DMS153 treated with DMSO at 0.1 percent for 48 hours (cell line): ENCODE measurements around the gene LILRA5.
"Not testable (repeated sequence)": the region's sequence is repeated elsewhere in the genome, so short reads cannot be mapped to it uniquely, and the experiment has no call there.

Source experiments
- DNase-seq: peaks from one replicate; lab custom pipeline; 2025; ENCODE audit not compliant: unreplicated experiment; lab: John Stamatoyannopoulos, UW

Gene LILRA5

GRCh38 chr19:54277111-54277615 is 35.8 kb downstream of the LILRA5 start:
- not testable (repeated sequence) for DNase-seq

- DNase-seq, result no peak
Observed at GRCh38 chr19:54275951-54276350, 37.0 kb downstream of the LILRA5 start.

GRCh38 chr19:54274516-54274915 is 38.5 kb downstream of the LILRA5 start:
- not testable (repeated sequence) for DNase-seq

- DNase-seq, result no peak
Observed at GRCh38 chr19:54273821-54274220, 39.1 kb downstream of the LILRA5 start.

GRCh38 chr19:54272181-54272580 is 40.8 kb downstream of the LILRA5 start:
- not testable (repeated sequence) for DNase-seq

- DNase-seq, result not testable (repeated sequence)
Observed at GRCh38 chr19:54271587-54271986, 41.4 kb downstream of the LILRA5 start.

GRCh38 chr19:54271106-54271505 is 41.9 kb downstream of the LILRA5 start:
- DNase-seq, result no peak

GRCh38 chr19:54268936-54269335 is 44.0 kb downstream of the LILRA5 start:
- DNase-seq, result no peak

- peak; percentile 23 for DNase-seq
Observed at GRCh38 chr19:54266133-54266532, 46.8 kb downstream of the LILRA5 start.

- no peak for DNase-seq
Observed at GRCh38 chr19:54262470-54262869, 50.5 kb downstream of the LILRA5 start.

GRCh38 chr19:54262066-54262465 is 50.9 kb downstream of the LILRA5 start:
- DNase-seq, result no peak

GRCh38 chr19:54257116-54257480 is 55.9 kb downstream of the LILRA5 start, which contains the start of gene LILRB5:
TSS of gene LILRB5 (minus strand) at chr19:54257273. CDS start at chr19:54257193, 80 bp downstream.
- no peak for DNase-seq
